ENCODE data around the gene VPS26C.
"Not testable (repeated sequence)": the region's sequence is repeated elsewhere in the genome, so short reads cannot be mapped to it uniquely, and the experiment has no call there.

The VPS26C gene

DNA sequence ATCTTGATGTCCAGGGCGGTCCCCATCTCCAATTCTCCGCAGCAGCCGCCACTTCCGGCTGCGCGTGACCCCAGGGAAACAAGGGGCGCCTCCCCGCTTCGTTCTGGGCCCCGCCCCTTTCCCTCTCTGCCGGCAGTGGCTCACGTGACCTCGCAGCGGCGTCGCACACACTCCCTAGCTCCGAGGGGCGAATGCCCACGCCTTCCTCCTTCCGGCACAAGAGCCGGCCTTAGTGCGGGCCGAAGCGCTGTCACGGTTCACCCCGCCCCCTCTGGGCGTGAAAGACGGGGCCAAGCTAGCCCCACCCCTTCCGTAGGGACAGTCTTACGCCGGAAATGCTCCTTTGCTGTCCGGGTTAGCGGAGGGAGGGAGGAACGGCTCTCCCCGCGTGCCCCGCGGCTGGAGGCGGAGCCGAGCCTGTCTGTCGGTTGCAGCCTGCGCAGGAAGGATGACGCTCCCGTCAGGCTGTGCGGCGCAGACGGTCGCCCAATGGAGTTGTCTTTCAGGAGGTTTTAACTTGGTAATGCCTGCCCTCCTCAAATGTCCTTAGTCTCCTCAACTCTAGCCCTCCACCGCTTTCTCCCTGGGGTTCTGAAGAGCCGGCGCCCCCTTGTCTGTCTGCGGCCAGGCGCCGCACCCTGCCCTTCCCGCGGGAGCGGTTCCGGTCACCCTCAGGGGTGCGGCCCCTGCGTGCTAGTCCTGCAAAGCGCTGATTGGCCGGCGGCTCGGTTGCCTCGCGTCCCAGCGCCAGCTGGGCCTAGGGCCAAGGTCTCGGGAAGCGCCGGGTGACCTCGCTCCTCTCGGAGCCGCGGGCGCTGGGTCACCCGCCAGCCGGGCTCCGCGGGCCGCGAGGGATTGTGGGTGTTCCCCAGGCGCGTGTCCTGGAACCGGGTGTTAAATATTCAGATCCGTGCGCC lies at the start of gene VPS26C:
Gene VPS26C (minus strand): TSS at position 66 of the 917 bp plus-strand sequence. CDS start 40 bp downstream, at position 26.
- DNase-seq (ENCODE audit: low read depth, low spot score), result peak; percentile 100

DNA sequence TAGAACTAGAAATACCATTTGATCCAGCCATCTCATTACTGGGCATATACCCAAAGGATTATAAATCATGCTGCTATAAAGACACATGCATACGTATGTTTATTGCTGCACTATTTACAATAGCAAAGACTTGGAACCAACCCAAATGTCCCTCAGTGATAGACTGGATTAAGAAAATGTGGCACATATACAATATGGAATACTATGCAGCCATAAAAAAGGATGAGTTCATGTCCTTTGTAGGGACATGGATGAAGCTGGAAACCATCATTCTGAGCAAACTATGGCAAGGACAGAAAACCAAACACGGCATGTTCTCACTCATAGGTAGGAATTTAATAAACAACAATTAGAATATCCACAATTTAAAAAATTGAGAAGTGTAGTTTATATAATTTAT lies 48.9 kb upstream of the VPS26C start:
- DNase-seq (ENCODE audit: low read depth, low spot score), result not testable (repeated sequence)

DNA sequence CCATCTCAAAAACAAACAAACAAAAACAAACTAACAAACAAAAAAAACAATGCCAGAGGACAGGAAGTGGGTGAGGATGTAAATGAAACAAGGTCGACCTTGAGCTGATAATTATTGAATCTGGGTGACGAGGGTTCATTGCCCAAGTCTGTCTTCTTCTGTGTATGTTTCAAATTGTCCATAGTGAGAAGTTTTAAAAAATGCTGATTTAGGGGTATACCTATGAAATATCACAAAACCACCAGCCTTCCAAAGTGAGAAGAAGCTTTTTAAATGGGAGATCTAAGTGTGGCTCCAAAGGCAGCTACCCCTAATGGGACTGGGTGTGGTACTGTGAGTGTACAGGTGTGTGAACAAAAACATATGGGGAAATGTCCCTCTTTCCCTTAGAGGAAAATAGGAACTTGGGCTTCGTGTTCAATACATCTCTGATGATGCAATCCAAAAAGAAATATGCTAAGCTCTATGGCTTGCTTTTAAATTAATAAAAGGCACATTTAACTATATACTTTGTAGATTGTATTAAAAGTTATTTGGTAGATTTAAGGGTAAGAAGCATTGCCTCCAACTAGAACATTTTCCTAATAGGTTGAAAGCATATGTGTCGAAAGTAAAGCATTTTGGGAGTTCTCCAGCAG lies 33.1 kb upstream of the VPS26C start:
- no peak for DNase-seq (ENCODE audit: low read depth, low spot score)

DNA sequence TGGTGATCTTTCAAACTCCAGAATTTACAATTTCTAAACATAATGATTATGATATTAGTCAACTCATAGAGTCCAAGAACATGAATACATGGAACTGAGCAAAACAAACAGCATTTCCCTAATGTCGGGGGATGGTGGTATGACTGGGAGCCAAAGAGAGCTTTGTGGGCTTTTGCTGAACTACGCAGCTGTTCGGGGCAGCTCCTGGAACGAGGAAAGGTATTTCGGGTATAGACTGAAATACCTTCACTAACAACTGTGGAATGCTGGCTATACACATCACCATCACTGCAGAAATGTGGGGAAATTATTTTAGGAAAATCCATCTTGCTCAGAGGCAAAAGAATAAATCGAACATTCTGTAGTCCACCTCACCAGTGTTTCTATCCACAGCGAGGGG lies 30.2 kb upstream of the VPS26C start:
- no peak for DNase-seq (ENCODE audit: low read depth, low spot score)

DNA sequence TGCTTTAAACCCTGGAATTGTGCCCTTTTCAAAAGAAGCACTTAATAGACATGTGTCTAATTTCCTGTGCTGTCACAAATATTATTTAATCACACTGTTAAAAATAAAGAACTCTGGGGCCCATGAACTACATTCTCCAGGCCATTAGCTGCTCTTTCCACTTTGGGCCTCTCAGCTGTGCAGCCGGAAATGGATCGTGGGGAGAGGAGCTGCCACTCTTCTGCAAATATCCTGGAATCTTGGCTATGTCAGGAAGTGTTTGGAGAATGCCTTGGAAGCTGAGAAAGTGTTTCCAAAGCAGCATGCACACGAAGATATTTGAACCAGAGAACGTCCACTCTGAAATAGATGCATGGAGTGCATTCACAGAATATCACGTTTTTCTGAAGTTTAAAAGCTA lies 27.5 kb upstream of the VPS26C start:
- DNase-seq (ENCODE audit: low read depth, low spot score), result no peak

DNA sequence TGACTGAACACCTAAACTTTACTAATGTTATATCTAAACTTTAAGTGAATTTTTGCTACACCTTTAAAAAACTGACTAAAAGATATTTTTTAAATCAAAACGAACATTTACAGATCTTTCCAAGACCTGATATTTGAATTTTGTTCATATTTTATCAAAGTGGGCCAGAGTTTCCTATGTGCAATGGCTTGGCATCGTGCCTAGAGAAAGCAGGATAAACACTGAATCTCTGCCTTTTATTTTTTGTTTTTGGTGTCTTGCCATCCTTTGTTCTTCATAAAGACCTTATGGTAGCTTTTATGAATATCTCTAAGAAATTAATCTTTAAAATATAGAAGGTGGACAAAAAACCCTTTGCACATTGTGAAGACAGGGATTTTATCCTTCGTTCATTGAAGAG lies 25.8 kb upstream of the VPS26C start:
- DNase-seq (ENCODE audit: low read depth, low spot score), result no peak

DNA sequence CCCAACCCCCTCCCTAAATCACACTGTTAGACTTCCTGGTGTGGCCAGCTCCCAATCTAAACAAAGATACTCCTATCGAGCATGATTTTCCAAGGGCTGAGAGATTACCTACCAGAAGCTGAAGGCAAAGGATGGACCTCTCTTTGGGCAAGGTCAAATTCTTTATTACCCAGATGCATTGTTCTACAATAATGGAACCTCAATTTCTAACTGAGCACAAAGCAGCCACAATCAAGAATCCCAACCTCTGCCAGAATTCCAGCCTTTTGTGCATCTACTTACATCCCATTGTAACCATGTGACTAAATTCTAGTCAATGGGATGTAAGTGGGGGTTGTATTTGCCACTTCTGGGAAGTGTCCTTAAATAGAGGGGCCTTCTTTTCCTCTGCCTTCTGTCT lies 24.9 kb upstream of the VPS26C start:
- DNase-seq (ENCODE audit: low read depth, low spot score), result no peak

DNA sequence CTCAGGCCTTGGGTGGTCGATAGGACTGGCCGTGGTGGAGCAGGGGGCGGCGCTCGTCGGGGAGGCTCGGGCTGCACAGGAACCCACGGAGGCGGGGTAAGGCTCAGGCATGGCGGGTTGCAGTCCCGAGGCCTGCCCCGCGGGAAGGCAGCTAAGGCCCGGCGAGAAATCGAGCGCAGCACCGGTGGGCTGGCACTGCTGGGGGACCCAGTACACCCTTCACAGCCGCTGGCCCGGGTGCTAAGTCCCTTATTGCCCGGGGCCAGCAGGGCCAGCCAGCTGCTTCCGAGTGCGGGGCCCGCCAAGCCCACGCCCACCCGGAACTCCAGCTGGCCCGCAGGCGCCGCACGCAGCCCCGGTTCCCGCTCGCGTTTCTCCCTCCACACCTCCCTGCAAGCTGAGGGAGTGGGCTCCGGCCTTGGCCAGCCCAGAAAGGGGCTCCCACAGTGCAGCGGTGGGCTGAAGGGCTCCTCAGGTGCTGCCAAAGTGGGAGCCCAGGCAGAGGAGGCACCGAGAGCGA lies 16.1 kb upstream of the VPS26C start:
- not testable (repeated sequence) for DNase-seq (ENCODE audit: low read depth, low spot score)

DNA sequence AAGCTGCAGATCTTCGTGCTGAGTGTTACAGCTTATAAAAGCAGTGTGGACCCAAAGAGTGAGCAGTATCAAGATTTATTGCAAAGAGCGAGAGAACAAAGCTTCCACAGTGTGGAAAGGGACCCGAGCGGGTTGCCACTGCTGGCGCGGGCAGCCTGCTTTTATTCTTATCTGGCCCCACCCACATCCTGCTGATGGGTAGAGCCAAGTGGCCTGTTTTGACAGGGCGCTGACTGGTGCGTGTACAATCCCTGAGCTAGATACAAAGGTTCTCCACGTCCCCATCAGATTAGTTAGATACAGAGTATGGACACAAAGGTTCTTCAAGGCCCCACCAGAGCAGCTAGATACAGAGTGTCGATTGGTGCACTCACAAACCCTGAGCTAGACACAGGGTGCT lies 15.5 kb upstream of the VPS26C start:
- not testable (repeated sequence) for DNase-seq (ENCODE audit: low read depth, low spot score)

DNA sequence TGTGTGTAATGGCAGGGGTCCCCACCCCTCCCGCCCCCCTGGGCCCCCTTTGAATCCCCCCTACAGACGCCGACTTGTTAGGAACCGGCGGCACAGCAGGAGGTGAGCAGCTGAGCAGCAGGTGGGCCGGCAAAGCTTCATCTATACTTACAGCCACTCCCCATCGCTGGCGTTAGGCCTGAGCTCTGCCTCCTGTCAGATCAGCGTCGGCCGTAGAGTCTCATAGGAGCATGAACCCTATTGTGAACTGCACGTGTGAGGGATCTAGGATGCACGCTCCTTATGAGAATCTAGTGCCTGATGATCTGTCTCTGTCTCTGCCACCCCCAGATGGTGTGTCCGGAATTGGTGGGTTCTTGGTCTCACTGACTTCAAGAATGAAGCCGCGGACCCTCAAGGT lies 14.9 kb upstream of the VPS26C start:
- peak; percentile 46 for DNase-seq (ENCODE audit: low read depth, low spot score)

DNA sequence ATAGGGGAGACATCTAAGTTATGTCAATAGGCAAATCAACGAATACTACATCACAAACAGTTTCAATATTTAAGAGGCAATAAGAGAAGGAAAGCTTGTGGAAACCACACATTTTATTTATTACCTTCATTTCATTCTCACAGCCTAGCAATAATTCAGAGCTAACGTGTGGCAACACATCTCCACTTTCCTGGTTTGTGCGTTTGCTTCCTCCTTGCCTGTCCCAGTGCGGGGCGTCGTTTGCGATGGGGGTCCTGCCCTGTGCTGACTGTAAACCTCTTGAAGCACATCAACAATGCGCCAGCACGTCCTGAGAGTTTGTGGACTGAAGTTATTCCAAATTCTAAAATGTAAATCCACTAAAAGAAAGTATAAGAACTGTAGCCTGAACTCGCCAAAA lies 14.4 kb upstream of the VPS26C start:
- DNase-seq (ENCODE audit: low read depth, low spot score), result no peak

DNA sequence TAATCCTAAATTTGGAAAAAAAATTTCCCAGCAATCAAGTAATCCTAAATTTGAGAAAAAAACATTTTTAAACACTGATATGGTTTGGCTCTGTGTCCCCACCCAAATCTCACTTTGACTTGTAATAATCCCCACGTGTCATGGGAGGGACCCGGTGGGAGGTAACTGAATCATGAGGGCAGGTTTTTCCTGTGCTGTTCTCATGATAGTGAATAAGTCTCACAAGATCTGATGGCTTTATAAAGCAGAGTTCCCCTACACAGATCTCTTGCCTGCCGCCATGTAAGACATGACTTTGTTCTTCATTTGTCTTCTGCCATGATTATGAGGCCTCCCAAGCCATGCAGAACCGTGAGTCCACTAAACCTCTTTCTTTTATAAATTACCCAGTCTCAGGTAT lies 12.1 kb upstream of the VPS26C start:
- not testable (repeated sequence) for DNase-seq (ENCODE audit: low read depth, low spot score)

DNA sequence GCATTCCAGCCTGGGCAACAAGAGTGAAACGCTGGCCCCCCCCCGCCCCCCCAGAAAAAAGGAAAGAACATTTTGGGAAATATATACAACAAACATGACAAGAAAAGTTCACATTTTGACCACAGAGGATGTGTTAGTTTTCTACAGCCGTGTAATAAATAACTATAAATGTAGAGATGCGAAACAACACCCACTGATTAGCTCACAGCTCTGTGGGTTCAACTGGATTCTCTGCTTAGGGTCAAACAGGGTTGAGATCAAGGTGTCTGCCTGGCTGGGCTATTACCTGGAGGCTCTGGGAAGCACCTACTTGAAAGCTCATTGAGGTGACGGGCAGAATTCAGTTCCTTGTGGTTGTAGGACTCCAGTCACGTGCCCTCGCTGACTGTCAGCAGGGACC lies 11.1 kb upstream of the VPS26C start:
- DNase-seq (ENCODE audit: low read depth, low spot score), result no peak

DNA sequence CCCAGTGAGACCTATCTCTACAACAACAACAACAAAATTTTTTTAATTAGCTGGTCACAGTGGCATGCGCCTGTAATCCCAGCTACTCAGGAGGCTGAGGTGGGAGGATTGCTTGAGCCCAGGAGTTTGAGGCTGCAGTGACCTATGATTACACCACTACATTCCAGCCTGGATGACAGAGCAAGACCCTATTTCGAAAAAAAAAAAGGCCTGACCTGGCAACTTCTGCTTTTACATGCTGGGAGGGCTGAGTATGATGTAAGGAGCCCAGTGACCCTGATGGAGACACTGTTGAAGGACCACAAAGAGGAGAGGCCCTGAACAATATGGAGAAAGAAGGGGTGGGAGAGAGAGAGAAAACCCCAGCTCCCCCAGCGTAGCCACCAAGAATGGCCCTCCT lies 9.2 kb upstream of the VPS26C start:
- no peak for DNase-seq (ENCODE audit: low read depth, low spot score)

DNA sequence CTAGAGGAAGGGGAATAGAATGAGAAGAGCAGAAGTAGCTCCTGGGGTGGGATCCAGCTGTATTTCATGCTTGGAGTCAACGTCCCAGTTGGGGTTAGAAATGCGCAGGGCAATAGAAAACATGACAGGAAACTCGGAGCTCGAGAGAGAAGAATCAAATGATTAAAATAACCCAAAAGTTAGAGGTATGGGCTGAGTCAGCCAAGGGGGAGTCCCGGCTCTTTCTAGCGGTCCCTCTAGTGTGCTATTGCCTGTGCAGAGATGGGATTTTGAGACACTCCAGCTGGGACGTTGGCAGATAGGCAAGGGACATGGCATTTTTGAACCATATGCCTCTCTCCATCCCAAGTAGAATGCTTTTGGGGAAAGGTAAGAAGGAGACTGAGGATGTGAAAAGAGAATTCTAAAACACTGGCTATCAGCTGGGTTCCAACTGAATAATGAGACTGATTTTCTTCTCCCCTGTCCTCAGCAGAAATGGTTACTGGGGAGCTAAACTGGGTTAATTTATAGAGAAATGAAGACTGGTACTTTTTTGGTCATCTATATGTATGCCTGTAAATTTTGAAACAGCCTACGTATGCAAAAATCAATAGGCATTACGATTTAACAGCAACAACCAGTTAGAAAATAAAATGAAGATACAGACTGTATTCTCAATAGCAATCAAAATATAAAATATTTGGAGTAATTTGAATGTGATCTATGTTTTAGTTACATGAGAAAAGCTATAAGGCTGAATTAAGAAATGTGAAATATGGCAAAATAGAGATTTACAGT lies 7.0 kb upstream of the VPS26C start:
- DNase-seq (ENCODE audit: low read depth, low spot score), result no peak

DNA sequence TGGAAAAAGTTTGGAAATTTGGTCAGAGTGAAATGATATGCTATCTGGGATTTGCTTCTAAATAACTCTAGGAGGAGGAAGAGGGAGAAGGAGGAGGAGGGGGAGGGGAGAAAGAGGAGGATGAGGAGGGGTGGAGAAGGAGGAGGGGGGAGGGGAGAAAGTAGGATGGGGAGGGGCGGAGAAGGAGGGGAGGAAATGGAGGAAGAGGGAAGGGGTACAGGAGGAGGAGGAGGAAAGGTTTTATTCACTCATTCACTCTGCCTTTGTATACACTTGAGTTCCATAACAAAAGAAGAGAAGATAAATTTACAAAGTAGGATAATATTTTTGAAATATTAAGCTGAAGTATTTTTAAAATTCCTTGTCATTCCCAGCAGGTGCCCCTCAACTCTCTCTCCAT lies 6.3 kb upstream of the VPS26C start:
- DNase-seq (ENCODE audit: low read depth, low spot score), result no peak

DNA sequence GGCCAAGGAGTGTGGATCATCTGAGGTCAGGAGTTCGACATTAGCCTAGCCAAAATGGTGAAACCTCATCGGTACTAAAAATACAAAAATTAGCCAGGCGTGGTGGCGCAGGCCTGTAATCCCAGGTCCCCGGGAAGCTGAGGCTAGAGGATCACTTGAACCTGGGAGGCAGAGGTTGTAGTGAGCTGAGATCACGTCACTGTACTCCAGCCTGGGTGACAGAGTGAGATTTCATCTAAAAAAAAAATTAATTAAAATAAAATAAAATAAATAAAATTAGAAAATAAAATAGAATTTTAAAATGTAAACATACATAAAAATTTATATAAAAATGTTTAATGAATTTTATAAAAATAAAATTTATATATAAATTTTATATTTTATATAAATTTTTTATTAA lies 5.8 kb upstream of the VPS26C start:
- DNase-seq (ENCODE audit: low read depth, low spot score), result no peak

DNA sequence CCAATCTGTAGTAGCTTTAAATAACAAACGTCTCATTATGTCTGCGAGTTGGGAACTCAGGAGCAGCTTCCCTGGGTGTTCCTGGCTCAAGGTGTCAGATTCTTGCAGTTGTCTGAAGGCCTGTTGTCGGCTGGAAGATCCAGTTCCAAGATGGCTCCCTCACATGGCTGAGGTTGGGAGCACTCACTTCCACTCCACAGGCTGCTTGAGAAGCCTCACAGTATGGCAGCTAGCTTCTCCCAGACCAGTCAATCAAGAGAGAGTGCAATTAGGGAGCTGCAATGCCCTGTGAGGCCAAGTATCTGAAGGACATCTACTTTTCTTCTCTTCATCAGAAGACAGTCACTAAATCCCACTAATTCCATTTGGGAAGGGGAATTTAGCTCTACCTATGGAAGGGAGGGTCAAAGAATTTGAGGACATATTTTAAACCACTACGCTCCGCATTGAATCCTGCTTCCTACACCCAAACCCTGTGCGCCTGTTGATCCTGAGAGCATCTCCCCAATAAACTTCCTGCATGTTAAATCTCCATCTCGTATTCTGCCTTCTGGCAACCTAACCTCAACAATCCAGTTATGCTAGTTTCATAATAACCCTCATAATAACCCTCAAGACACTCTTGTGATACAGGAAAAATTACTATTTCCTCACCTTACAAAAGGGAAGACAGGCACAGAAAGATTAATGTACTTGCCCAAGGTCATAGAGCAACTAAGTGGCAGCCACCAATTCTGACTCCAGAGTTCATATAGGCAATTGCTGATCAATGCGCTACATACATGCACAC lies 3.6 kb upstream of the VPS26C start:
- DNase-seq (ENCODE audit: low read depth, low spot score), result no peak

DNA sequence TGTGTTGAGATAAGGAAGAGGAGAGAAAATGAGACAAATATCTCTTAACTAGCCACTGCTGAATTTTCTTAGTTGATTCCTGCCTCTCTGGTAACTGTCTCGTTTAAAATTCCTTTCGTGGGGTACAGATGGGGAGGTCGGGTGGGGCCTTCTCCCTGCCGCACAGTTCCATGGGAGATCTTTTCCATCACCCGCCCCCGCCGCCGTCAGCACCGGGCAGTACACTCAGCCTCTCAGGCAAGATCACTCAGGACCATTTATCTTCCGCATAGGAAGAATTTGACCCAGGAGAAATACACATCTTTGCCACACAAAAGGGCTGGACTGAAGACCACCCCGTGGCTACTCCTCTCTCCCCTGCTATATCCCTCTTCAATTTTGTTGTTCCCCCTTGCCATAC lies 2.3 kb upstream of the VPS26C start:
- DNase-seq (ENCODE audit: low read depth, low spot score), result no peak

DNA sequence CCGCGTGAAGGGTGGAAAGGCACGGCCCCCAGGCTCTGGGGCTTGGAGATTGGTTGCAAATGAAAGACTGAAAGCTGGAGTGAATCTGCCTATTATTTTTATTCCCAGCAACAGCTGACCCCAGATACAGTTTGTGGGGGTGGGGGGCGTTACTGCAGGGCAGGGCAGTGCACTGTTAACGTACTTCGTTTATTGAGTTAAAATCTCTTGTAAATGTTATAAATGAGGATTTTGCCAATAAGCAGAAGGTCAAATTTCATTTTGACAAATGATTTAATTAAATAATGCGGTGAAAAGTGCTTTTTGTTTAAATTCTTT lies 1.0 kb upstream of the VPS26C start:
- no peak for DNase-seq (ENCODE audit: low read depth, low spot score)

DNA sequence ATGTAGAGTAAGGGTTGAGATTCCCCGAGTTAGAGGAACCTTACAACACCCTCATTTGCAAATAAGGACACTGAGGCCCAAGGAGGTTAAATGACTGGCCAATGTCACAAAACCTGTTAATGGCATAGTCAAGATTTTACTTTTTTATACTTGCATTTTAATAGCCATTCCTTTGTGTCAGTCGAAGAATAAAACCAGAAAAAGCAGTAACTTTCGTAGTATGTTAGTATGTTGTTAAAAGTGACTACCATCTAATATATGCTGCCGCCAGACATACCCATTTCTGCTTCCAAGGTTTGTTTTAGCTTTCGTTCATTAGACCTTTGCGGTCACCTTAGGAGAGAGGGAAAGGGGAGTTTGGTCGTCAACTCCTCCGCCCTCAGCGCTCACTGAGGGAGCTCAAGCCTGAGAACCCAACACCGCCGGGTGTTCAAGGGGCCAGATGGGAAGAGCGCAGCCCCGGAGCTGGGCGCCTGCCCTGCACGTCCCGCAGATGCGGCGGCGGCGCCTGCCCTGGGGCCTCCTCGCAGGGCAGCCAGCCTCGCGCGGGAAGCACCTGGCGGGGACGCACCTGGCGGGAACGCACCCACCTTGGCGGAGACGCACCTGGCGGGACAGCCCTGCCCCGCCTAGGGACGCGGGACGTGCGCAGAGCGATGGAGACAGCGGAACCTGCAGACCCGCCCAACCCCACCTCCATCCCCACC lies 466 bp downstream of the VPS26C start:
- peak; percentile 75 for DNase-seq (ENCODE audit: low read depth, low spot score)
